ENCODE measurements around the gene DES.

- TF ChIP-seq, protein P1, sequence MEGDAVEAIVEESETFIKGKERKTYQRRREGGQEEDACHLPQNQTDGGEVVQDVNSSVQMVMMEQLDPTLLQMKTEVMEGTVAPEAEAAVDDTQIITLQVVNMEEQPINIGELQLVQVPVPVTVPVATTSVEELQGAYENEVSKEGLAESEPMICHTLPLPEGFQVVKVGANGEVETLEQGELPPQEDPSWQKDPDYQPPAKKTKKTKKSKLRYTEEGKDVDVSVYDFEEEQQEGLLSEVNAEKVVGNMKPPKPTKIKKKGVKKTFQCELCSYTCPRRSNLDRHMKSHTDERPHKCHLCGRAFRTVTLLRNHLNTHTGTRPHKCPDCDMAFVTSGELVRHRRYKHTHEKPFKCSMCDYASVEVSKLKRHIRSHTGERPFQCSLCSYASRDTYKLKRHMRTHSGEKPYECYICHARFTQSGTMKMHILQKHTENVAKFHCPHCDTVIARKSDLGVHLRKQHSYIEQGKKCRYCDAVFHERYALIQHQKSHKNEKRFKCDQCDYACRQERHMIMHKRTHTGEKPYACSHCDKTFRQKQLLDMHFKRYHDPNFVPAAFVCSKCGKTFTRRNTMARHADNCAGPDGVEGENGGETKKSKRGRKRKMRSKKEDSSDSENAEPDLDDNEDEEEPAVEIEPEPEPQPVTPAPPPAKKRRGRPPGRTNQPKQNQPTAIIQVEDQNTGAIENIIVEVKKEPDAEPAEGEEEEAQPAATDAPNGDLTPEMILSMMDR (IDR thresholded peaks at IDR 0.05) = no peak
- TF ChIP-seq TCF7 (CRISPR knock-in tag; IDR thresholded peaks at IDR 0.05; ENCODE audit: low read depth) (no peak), USF2 (CRISPR knock-in tag; IDR thresholded peaks at IDR 0.05) (no peak), GABPB1 (CRISPR knock-in tag; IDR thresholded peaks at IDR 0.05) (no peak), ZNF138 (CRISPR knock-in tag; conservative IDR thresholded peaks at IDR 0.05) (no peak), JUN (CRISPR knock-in tag; IDR thresholded peaks at IDR 0.05) (no peak), MAX (CRISPR knock-in tag; IDR thresholded peaks at IDR 0.05) (no peak), ZNF423 (CRISPR knock-in tag; IDR thresholded peaks at IDR 0.05) (no peak), ELF4 (CRISPR knock-in tag; IDR thresholded peaks at IDR 0.05; ENCODE audit: low read depth) (no peak), NFATC4 (CRISPR knock-in tag; IDR thresholded peaks at IDR 0.05) (no peak), NFYB (CRISPR knock-in tag; conservative IDR thresholded peaks at IDR 0.05; ENCODE audit: low read depth) (no peak)
- TF ChIP-seq, protein P2, sequence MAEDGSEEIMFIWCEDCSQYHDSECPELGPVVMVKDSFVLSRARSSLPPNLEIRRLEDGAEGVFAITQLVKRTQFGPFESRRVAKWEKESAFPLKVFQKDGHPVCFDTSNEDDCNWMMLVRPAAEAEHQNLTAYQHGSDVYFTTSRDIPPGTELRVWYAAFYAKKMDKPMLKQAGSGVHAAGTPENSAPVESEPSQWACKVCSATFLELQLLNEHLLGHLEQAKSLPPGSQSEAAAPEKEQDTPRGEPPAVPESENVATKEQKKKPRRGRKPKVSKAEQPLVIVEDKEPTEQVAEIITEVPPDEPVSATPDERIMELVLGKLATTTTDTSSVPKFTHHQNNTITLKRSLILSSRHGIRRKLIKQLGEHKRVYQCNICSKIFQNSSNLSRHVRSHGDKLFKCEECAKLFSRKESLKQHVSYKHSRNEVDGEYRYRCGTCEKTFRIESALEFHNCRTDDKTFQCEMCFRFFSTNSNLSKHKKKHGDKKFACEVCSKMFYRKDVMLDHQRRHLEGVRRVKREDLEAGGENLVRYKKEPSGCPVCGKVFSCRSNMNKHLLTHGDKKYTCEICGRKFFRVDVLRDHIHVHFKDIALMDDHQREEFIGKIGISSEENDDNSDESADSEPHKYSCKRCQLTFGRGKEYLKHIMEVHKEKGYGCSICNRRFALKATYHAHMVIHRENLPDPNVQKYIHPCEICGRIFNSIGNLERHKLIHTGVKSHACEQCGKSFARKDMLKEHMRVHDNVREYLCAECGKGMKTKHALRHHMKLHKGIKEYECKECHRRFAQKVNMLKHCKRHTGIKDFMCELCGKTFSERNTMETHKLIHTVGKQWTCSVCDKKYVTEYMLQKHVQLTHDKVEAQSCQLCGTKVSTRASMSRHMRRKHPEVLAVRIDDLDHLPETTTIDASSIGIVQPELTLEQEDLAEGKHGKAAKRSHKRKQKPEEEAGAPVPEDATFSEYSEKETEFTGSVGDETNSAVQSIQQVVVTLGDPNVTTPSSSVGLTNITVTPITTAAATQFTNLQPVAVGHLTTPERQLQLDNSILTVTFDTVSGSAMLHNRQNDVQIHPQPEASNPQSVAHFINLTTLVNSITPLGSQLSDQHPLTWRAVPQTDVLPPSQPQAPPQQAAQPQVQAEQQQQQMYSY (CRISPR knock-in tag; IDR thresholded peaks at IDR 0.05) = no peak
- TF ChIP-seq, protein P3, sequence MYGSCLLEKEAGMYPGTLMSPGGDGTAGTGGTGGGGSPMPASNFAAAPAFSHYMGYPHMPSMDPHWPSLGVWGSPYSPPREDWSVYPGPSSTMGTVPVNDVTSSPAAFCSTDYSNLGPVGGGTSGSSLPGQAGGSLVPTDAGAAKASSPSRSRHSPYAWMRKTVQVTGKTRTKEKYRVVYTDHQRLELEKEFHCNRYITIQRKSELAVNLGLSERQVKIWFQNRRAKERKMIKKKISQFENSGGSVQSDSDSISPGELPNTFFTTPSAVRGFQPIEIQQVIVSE (CRISPR knock-in tag; IDR thresholded peaks at IDR 0.05; ENCODE audit: borderline replicate concordance) = no peak
Observed at GRCh38 chr2:219443697-219444023, 25.5 kb downstream of the DES start.

All from WTC11 (cell line).